NCI-H146 (cell line): ENCODE measurements around the gene PAPLN.

Experiments
- DNase-seq: peaks from one replicate; lab custom pipeline; 2025; lab: John Stamatoyannopoulos, UW

The PAPLN gene

DNA sequence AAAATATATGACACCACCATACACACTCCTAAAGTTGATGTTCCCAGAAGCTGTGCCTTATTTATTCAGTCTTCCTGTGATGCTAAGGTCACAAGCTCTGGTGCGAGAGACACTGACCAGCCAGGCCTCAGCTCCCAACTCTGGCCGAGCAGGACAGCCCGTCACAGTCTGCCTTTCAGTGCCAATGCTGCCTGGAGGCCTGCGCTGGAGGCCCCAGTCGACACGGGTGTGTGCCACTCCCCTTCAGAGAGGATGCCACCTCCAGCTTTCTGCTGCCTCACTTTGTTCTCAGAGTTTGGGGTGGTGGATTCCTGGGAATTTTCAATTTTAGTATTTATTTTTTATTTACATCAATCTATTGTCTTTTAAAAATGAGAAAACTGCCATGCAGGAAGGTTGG is 7.3 kb upstream of the PAPLN start:
- no peak for DNase-seq

DNA sequence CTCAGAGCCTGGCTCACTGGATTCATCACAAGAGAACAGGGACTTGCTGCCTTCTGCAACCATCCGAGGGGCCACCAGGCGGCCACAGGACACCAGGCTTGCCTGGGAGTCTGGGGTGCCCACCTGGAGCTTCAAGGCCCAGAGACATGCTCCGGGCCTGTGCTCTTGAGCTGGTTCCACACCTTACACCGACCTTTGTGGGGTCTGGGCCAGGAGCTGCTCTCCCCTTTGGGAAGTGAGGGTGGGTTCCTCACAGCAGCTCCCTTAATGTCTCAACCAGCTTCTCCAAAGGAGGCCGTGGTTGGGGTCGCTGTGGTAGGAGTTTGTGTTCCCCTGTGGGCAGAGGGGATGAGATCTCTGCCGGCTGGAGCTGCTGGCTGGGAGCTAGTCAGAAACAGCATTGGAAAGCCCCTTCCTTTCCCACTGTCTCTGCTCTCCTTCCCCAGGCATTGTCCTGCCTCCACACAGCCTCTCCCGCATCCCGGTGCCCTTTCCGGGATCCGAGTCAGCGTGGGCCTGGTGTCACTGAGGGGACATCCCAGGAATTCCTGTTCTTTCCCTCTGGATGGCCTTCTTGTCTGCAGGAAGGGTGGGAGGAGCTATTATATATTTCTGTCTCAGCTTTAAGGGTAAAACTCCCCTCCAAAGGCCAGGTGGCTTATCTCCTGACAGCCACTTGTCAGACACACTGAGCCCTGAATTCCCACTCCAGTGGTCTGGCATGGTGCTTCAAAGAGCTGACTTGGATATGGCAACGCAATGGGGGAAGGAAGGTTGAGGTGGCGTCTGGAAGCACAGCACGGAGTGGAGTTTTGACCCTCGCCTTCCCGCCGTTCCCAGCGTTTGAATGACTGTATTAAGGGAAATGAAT is 5.1 kb upstream of the PAPLN start:
- DNase-seq = no peak

DNA sequence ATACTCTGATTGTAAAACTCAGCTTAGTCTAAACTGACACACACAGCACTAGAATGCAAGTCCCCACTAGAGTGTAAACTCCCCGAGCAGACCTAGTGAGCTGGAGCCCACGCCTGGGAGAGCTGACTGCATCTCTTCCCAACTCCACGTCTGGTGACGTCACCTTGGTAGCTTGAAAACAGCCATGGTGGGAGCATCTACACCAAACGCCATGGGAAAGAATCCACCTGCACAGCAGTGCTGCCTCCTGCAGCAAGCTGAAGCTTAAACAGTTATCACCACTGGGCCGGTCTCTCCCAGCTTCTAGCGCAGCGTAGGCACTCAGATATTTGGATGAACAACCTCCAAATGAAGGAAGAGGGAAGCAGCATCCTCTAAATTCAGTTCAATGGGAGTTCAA is 4.3 kb upstream of the PAPLN start:
- DNase-seq = no peak

DNA sequence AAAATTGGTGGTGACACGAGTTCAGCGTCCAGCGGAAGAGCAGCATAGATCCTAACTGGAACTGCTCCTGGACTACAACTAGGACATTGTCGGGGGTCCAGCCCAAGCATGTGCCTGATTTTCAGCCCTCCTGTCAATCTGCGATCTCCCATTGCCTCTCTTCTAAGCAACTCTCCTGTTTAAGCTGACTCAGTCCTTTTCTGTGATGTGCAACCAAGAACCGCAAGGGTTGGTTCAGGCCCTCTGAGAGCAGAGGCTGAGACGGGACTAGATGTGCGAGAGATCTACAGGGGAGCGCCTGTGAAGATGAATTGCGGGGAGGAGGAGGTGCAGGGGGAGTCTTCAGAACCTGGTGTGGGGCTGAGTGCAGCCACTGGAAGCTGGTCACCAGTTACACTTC is 3.7 kb upstream of the PAPLN start:
- no peak for DNase-seq

DNA sequence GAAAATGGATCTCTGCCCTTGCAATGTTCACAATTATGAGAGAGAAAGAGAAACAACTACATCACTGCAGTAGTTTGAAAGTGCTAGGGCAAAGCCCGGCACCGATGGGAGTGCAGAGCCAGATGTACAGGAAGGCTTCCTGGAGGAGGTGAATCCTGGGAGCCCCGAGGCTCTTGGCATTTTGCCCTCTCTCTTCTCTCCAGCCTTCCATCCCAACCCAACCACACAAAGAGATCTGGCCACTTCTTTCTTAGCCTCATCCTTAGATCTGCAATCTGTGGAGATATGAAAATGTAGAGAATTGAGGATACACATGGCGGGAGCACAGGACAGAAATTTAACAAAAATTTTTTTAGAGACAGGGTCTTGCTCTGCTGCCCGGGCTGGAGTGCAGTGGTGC is 3.3 kb upstream of the PAPLN start:
- DNase-seq = no peak

DNA sequence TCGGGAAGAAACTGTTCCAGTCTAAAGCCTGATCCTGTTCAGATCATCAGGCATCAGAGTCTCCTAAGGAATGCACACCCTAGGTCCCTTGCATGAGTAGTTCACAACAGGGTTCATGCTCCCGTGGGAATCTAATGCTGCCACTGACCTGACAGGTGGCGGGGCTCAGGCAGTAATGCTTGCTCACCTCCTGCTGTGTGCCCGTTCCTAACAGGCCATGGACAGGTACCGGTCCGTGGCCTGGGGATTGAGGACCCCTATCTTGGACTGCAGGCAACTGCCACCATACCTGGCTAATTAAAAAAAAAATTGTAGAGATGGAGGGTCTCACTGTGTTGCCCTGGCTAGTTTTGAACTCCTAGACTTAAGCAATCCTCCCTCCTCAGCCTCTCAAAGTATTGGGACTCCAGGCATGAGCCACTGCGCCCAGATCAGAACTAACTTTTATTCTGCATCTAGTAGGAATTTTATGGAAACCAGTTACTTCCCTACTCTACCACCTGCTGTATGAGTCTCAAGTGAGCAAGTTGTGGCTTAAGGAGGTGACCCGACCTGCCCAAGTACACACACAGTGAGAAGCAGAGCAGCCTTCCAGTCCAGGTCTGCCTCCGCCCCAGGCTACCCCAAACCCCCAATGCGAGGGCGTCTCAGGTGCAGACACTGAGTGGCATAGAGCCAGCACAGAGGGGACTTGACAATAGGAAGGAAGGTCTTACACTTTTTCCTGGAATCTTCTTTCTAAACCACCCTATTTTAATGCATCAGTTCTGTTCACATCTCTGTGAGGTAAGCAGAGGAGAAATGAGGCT is 2.5 kb upstream of the PAPLN start:
- DNase-seq = no peak

DNA sequence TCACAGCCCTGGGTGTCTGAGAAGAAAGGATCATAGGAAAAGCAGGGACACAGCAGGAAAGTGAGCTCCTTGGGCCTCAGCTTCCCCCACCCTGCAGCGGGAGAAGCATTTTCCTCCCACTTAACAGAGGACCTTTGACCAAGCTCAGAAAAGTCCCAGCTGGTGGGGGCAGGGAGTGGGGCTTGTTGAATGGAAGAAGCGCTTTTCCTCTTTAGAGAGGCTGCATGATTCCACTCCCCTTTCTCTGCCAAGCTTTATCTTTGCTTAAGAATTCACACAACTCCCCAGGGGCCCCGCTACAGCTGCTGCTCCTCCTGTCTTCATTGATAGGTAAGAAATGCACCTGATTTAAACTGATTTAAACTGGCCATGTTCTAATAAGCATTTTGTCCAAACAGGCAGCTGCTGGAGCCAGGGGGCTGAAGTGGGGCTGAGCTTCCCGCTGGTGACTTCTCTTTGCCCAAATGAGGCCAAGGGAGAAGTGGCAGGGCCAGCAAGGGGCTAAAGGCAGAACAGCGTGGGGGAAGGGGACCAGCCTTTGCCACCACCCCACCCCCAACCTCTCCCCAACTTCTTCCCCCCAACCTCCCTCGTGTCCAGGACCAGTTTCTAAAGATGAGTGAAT is 1.7 kb upstream of the PAPLN start:
- DNase-seq = no peak

DNA sequence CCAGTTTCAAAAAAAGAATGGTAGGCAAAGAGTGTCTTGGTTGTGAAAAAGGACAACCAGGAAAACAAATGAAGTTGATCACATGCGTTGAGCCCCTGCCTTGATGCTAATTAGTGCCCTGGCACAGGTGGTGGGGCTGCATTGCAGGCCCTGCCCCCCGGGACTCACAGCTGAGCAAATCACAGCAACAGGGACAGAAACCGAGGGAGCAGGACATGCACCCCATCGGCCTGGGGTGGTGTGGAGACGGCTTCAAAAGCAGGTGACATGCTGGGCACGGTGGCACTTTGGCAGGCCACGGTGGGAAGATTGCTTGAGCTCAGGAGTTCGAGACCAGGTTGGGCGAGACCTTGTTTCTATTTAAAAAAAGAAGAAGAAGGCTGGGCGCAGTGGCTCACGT is 1.1 kb upstream of the PAPLN start:
- DNase-seq = no peak

DNA sequence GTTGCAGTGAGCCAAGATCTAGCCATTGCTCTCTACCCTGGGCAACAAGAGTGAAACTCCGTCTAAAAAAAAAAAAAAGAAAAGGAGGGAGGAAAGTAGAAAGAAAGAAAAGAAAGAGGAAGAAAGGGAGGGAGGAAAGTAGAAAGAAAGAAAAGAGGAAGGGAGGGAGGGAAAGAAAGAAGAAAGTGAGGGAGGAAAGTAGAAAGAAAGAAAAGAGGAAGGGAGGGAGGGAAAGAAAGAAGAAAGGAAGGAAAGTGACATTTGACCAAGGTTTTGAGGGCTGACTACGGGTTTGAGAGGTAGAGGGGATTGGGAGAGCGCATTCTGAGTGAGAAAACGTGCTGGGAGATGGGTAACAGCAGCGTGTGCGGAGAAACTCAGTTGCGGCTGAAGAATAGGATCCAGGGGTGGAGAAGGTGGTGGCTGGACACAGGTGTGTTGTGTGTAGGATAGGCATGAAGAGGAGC is 521 bp upstream of the PAPLN start:
- no peak for DNase-seq

DNA sequence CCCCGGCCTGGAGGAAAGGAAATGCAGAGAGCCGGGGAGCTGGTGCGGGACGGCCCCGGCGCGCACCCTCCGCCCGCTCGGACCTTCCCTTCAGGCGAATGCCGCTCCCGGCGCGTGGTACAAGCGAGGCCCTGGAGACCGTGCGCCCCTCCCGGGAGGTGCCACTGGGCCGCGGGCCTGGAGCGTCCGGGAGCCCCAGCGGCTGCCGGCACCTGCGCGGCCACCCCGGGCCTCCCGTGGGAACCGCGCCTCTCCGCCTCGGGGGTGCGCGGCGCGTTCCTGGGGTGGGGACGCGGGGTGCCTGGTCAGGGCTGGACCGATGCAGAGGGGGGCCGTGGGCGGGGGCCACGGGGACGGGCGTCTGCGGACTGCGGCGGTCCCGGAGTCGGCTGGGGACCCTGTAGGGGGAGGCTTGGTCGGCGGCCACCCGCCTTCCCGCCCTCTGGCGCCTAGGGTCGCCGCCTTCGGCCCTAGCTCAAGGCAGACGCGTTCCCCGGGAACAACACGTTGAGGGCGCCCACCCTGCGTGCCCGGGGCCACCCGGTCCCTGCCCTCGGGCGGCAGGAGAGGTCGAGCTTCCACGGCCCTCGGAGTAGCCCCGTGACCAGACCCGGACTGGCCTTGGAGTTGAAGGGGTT is 599 bp downstream of the PAPLN start:
- no peak for DNase-seq

DNA sequence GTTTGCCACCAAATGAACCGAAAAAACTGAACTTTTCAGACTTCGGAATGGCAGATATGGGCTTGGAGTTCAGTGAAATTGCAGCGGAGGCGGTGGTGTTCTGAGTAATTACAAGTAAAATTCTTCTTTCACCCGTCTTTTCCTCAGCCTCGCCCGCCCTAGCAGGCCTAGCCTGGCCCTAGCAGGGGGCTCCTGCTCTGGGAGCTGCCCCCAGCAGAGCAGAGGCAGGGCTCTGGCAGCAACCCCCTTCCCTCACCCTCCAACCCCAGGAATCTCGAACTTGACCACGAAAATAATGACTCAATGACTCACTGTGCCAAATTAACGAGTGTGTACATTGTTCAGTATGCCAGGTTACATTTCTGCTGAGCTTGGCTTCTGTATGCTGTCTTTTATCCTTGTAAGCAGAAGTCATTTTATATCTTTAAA is 1.1 kb downstream of the PAPLN start:
- no peak for DNase-seq

DNA sequence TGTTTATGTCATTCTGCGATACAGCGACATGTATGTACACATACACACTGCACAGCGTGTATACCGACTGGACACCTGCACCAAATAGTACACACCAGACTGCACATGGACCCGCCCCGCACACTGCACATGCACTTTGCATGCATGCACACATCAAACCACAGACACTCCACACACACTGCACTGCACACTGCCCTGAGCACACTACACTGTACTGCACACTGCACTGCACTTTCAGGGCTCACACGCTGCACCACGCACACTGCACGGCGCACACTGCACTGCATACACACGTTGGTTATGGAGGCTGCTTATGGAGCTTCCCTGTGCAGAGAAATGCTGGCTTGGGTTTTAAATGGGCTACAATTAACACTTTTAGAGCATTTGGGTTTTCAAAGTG is 1.6 kb downstream of the PAPLN start:
- DNase-seq = no peak

DNA sequence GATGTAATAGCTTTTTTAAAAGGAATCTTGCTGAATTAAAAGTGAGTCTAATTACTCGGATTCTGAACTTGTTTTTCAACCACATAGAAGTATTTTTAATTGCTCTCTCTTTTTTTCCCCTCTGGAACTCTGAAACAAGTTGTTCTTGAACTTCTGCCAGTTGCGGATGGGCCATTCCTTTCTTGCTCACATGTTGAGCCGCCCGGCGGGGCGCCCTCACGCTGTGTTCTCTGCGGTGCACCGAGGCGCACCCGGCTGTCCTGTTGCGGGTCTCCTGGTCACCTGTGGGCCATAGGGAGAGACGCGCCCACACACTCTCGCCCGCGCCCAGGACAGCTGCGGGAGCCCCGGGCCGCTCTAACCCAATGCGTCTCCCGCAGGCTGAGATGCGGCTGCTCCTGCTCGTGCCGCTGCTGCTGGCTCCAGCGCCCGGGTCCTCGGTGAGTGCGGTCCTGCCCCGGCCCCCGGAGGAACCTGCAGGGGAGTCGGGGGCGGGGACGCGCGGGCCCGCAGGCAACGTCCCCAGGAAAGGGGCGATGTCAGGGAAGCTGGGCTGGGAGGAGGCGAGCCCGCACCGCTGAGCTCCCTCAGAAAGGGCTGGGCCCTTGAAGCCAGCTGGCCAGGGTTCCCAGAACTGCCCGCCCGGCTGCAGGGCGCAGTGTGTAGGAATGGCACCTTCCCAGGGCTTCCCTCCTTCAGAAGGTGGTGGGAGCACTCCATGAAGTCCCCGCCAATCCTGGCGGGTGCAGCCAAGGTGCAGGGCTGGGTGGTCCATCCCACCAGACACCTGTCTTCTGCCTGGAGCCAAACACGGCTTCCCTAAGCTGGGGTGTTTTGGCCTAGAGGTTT is 2.3 kb downstream of the PAPLN start:
- no peak for DNase-seq

DNA sequence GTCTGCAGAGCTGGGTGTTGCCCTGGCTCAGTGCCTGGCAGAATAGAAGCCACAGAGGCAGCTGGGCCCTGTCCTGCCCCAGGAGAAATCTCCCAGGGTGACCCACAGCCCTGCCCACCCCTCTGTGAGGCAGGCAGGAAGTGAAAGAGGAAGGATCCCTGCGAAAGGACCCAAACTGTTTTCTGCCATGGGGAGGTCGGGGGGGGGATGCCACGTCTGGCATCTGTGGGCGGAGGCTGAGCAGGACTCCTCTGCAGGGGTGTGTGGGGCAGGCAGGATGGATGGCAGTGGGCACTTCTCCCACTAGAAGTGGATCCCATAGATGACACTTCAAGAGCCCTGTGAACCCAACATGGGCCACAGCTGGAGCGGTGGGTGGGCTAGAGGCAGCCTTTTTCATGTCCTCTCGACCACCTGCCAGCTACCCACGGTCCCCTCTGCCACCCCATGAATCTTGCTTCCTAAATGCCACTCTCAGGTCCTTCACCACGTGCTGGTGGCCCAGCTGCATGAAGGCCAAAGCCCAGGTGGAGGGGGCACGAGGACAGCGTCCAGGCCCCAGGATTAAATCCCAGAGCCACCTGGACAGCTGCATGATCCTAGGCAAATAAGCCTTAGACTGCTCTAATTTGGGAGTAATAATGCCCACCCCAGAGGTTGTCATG is 3.6 kb downstream of the PAPLN start:
- DNase-seq = no peak

DNA sequence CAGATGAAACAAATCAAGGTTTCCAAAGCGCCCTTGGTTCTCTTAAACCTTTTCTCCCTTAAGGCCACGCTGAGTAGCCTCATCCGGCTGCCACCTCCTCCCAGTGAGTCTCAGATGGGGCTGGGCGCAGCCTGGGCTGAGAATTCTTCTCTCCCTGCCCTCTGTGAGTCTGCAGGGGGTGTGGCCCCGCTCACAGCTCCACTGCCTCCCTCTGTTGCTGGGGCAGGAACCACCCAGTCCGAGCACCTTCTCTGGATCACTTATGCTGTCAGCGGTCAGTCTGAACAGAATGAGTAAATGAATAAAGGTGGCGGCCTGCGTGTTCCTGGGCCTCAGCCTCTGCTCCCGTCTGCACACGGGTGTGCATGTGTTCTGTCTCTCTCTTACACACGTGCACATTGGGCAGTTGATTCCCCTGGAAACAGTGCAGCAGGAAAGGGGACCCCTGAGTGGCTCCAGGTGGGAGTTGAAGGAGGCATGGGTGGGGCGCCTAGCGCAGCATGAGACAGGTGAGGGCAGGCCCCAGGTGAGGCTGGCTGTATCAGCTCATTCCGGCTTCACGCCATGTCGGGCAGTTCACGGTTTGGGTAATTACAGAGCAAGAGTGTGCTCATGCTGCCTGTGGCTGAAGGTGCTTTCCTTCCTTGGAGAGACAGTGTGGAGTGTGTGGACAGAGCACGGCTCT is 4.3 kb downstream of the PAPLN start:
- no peak for DNase-seq

DNA sequence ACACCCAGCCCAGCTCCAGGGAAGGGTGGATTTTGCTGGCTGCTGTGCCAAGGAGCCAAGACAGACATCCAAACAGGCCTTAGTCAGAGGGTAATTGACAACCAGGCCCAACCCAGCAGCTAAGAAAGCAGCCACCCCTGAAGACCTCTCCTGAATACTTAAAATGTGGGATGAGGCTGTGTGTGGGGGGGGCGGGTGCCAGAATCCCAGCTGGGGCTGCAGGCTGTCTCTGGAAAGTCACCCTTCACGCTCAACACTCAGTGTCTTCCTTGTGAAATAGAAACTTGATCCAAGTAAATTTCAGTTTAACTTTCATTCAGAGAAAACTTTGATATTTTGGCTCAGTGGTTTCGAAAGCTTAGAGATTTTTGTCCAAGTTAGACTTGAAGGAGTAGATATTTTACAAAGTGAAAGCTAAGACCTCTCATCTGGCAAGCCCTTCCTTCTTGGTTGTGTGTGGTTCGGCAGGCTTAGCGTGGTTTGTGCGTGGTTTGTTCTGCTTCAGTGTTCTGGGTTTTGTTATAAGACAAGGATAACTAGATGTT is 5.1 kb downstream of the PAPLN start:
- DNase-seq = no peak

DNA sequence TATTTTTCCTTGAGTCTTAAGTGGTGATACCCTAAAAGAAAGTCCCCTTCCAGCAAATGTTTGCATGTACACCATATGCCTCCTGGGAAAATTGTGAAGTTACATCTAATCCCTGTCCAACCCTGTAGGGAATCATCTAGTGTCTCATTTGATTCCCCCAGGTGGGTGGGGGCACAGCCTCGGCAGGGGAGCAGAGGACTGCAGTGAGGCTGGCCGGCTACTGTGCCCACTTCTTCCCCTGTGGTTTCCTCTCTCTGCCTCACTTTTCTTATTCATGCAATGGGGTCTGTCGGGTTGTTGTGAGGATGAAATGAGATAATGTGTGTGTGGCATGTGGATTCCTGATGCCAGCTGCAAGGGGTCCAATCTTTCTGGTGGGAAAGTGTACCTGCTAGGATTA is 6.0 kb downstream of the PAPLN start:
- no peak for DNase-seq

DNA sequence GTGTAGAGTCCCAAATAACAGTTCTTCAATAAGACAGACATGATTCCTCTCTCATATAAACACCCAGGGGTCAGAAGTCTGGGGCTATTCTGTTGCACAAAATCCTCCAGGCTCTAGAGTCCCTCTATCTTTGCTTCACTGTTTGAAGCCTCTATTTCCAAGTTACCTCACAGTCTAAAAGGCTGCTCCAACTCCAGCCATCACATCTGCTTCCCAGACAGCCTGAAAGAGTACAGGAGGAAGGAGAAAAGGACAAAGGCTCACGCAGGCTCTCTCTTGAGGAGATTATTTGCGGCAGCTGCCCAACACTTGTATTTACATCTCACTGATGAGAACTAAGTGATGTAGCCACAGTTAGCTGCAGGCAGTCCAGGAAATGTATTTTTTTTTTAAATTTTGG is 6.4 kb downstream of the PAPLN start:
- no peak for DNase-seq

DNA sequence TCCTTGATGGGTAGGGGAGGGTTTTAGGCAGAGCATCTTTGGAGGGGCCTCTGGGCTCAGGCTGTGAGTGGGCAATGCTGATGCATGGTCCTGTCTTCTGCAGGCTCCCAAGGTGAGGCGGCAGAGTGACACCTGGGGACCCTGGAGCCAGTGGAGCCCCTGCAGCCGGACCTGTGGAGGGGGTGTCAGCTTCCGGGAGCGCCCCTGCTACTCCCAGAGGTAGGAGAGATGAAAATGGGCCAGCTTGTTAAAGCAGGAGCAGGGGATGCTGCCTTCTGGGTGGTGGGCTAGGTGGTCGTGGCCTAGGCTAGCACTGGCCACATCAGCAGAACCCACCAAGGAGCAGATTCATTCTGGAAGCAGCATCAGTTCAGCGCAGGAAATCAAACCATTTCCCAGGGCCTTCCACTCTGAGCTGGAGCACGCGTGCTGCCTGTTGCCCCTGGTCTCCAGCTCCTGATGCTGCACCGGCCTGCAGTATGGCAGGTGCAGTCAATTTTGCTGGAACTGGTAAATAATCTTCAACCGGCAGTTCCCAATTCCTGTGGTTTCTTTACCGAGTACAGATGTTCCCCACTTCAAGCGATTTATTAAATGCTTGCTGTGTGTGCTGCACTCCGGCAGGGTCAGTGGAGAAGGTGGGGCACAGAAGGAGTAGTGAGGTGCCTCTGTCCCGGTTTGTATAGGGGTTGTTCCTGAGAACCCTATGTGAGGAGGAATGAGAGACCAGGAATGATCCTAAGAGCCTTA is 7.4 kb downstream of the PAPLN start:
- no peak for DNase-seq
